Neural crest cell (in vitro differentiated cells): Measurements from ENCODE around the gene RTN4RL2. TPM values are rescaled to one million over a fixed set of nuclear protein-coding genes. Genes with fewer than 3 reads are reported as not detected.
A peak's percentile ranks its signal among the peaks of the same experiment; 100 is the strongest.

ENCODE experiments used
- DNase-seq: peaks from one replicate; pipeline ENCODE4 v3.0.0; 2021; ENCODE audit warnings: low read depth, mixed read lengths, low spot score
- H3K27ac Mint-ChIP-seq: one replicate; pipeline ENCODE4 v1.8.0; 2021; ENCODE audit warnings: mild to moderate bottlenecking, mixed read lengths; ENCODE audit not compliant: unreplicated experiment
- H3K27me3 Mint-ChIP-seq: 2 replicates; pipeline ENCODE4 v1.8.0; 2021; ENCODE audit warnings: low read depth, mild to moderate bottlenecking, mixed read lengths
- H3K36me3 Mint-ChIP-seq: 2 replicates; pipeline ENCODE4 v1.8.0; 2021; ENCODE audit warnings: low read depth, mild to moderate bottlenecking, mixed read lengths
- H3K4me1 Mint-ChIP-seq: 2 replicates; pipeline ENCODE4 v1.8.0; 2021; ENCODE audit warnings: mixed read lengths
- H3K4me3 Mint-ChIP-seq: one replicate; pipeline ENCODE4 v1.8.0; 2021; ENCODE audit warnings: mild to moderate bottlenecking, mixed read lengths
- H3K9me3 Mint-ChIP-seq: 2 replicates; pipeline ENCODE4 v1.8.0; 2021; ENCODE audit warnings: mixed read lengths
- total RNA-seq: library from RNA; stranded (reverse); gene quantifications from 2 replicates; pipeline ENCODE4 v1.2.1, GENCODE V29; 2021
- TF ChIP-seq, protein P1 (sequence below): fragments of 200-600 bp; sonication (generic); conservative IDR thresholded peaks from 2 replicates; pipeline ENCODE4 v1.5.0; 2021; ENCODE audit warnings: antibody characterized with exemption, mild to moderate bottlenecking

RTN4RL2 gene
- total RNA-seq, 1 donor from 2014 or later = 2.4 TPM

DNA sequence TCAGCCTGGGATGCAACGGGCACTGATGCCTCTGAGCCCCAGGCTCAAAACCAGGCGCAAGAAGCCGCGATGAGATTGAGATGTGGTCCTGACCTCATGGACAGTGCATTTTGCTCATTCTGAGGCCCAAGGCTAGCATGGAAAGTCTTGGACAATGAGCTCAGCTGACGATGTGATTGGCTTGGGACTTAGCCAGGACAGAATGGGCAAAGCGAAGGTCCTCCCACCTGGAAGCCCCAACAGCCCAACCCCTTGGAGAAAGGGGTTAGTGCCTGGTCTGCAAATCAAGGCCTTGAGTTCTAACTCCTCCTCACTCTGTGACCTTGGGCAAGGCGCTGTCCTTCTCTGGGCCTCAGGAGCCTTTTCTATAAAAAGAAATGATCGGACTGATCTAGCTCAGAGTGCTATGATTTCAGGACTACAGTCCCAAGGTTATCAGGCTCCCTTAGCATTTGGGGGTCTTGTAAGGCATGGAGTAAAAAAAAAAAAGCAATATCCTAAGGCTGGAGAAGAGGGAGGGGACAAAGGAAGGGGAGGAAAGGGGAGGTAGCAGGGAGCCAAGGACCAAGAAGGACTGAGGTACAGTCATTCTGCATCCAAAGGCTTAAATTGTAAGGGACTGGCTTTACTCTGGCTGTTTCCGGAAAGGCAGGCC, 36.1 kb upstream of the RTN4RL2 start:
- H3K27ac Mint-ChIP-seq = peak overlapping the region; percentile 78
- DNase-seq = no peak
- peaks cover 8% of the 10 kb centered on the region for H3K36me3 Mint-ChIP-seq
- H3K4me3 Mint-ChIP-seq = peak overlapping the region; percentile 21
- no peaks in the 10 kb centered on the region for H3K9me3 Mint-ChIP-seq
- H3K4me1 Mint-ChIP-seq = peaks cover 36% of the 10 kb centered on the region
- TF ChIP-seq, protein P1, sequence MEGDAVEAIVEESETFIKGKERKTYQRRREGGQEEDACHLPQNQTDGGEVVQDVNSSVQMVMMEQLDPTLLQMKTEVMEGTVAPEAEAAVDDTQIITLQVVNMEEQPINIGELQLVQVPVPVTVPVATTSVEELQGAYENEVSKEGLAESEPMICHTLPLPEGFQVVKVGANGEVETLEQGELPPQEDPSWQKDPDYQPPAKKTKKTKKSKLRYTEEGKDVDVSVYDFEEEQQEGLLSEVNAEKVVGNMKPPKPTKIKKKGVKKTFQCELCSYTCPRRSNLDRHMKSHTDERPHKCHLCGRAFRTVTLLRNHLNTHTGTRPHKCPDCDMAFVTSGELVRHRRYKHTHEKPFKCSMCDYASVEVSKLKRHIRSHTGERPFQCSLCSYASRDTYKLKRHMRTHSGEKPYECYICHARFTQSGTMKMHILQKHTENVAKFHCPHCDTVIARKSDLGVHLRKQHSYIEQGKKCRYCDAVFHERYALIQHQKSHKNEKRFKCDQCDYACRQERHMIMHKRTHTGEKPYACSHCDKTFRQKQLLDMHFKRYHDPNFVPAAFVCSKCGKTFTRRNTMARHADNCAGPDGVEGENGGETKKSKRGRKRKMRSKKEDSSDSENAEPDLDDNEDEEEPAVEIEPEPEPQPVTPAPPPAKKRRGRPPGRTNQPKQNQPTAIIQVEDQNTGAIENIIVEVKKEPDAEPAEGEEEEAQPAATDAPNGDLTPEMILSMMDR = no peak
- H3K27me3 Mint-ChIP-seq = peaks cover 9% of the 10 kb centered on the region

- DNase-seq = no peak
- peak overlapping the region; percentile 34 for H3K4me3 Mint-ChIP-seq
- peak overlapping the region; percentile 78 for H3K27ac Mint-ChIP-seq
- no peaks in the 10 kb centered on the region for H3K9me3 Mint-ChIP-seq
- peaks cover 36% of the 10 kb centered on the region for H3K4me1 Mint-ChIP-seq
- peaks cover 8% of the 10 kb centered on the region for H3K36me3 Mint-ChIP-seq
- TF ChIP-seq, protein P1 = no peak
- peaks cover 16% of the 10 kb centered on the region for H3K27me3 Mint-ChIP-seq
Observed at GRCh38 chr11:57424792-57425564, 35.4 kb upstream of the RTN4RL2 start.

DNA sequence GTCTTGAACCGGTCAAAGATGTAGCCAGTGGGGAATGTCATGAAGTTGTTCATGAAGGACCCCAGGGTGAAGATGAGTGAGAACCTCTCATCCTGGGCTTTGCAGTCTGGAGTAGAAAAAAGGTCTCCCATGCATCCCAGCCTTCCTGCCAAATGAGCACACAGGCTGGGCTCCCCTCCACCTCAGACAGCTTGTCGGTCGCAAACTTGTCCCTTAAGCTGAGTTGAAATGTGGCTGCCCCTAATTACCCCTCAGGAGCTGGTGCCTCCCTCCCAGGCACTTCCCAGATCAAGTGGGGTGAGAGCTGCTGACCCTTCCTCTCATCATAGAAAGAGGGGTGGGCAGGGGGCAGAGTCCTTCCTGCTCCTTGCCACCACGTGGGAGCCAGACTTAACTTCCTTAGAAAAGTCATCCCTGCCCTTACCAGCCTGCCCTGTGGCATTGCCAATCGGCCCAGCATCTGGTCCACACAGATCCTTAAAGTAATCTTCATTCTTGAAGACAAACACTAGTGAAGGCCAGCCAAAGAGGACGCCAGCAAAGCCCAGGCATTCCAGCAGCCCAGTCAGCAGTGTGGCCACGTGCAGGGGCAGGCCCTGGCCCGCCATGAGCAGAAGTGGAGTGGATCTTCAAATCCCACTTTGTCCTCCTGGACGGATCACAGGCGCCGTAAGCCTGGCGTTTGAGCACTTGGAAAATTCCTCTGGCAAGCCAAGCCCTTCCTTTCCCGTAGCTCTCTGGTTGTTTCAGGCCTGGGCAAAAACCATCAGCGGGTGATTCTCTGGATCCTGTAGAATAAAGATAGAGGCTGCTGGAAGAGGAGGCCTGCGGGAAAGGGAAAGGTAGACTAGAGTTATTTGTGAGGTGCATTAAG, 34.5 kb upstream of the RTN4RL2 start:
- peaks cover 16% of the 10 kb centered on the region for H3K27me3 Mint-ChIP-seq
- H3K36me3 Mint-ChIP-seq = peaks cover 3% of the 10 kb centered on the region
- peaks cover 36% of the 10 kb centered on the region for H3K4me1 Mint-ChIP-seq
- TF ChIP-seq, protein P1 = no peak
- H3K4me3 Mint-ChIP-seq = peak overlapping the region; percentile 87
- no peaks in the 10 kb centered on the region for H3K9me3 Mint-ChIP-seq
- H3K27ac Mint-ChIP-seq = peak overlapping the region; percentile 82
- DNase-seq = no peak

DNA sequence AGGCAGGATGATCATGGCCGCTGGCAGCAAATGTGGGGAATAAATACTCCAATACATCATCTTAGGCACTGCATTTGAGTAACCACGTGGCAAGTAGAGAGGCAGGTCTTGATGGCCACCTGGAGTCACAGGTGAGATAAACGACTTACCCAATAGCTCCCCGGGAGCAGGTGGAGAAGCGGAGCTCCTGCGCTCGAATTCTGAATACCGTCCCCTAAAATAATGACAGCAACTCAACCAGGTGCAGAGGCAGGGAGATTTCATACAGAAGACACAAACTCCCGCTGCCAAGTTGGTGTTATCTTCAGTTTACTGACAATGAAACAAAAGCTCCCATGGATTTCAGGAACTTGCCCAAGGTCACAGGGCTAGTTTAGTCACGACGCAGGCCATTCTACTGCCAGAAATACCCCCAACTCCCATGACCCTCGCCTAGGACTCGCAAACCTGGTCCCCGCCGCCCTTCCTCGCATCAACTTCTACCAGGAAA, 33.8 kb upstream of the RTN4RL2 start:
- Mint-ChIP-seq H3K9me3 (no peaks in the 10 kb centered on the region), H3K4me3 (peak overlapping the region; percentile 87), H3K36me3 (peaks cover 3% of the 10 kb centered on the region), H3K4me1 (peaks cover 40% of the 10 kb centered on the region), H3K27ac (peak overlapping the region; percentile 47), H3K27me3 (peaks cover 16% of the 10 kb centered on the region)
- TF ChIP-seq, protein P1 = no peak
- no peak for DNase-seq

DNA sequence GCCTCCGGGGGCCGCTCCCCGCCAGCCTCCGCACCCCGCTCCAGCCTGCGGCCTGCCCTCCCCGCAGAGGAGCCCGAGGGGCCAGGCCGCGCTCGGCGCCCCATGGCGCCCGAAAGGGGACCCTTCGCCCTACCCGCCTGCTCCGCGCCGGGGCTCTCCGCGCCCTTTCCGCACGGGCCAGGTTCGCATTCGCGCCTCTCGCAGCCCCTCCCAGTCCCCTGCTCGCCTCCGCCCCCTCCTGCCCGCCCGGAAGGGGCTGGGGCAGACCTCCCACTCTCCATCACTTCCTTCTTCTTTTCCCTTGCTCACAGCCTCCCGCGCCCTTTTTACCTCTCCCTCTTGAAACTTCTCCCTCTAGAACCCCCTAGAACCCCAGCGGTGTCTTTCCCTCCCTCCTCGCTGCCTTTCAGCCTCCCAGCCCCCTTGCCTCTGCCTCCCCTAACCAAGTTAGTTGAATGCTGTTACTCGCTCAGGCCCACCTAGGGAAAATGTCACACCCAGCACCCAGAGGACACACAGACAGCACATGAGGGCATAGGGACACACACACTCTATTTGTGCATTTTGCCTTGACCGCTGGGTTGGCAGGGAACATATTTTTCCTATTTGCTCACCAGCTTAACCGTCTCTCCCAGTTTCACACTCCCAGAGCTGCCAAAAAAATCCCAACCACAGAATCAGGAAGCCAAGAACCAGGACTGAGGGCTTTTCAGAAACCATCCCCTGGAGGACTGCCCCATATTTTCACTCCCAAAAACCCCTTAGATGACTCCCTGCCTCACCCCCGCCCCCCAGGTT, 33.2 kb upstream of the RTN4RL2 start, which contains the start of gene SLC43A3:
TSS of gene SLC43A3 (minus strand) at position 193 of the 798 bp plus-strand sequence. CDS start 949 bp downstream, outside the sequence.
- Mint-ChIP-seq H3K36me3 (peaks cover 3% of the 10 kb centered on the region), H3K4me1 (peaks cover 45% of the 10 kb centered on the region), H3K27me3 (peaks cover 16% of the 10 kb centered on the region), H3K4me3 (peak within 1 kb of the TSS; percentile 87), H3K27ac (peak within 1 kb of the TSS; percentile 47), H3K9me3 (no peaks in the 10 kb centered on the region)
- peak; percentile 57 for DNase-seq
- TF ChIP-seq, protein P1 = peak; percentile 12
